ENCODE data around the gene TMPRSS12.
"Not testable (repeated sequence)": the region's sequence is repeated elsewhere in the genome, so short reads cannot be mapped to it uniquely, and the experiment has no call there.

TMPRSS12 gene

GRCh38 chr12:50927356-50927755 is 84.6 kb downstream of the TMPRSS12 start:
- DNase-seq: no peak

DNA sequence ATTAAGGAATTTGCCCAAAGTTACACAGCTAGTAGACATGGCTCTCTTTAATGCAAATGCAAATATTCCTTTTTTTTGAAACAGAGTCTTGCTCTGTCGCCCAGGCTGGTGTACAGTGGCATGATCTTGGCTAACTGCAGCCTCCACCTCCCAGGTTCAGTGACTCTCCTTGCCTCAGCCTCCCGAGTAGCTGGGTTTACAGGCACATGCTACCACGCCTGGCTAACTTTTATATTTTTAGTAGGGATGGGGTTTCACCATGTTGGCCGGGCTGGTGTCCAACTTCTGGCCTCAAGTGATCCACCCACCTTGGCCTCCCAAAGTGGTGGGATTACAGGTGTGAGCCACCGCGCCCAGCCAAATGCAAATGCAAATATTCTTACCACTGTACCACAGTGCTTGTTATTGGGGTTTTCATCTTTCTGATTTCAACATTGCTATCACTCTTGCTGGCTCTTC is 85.1 kb downstream of the TMPRSS12 start:
- no peak for DNase-seq

DNA sequence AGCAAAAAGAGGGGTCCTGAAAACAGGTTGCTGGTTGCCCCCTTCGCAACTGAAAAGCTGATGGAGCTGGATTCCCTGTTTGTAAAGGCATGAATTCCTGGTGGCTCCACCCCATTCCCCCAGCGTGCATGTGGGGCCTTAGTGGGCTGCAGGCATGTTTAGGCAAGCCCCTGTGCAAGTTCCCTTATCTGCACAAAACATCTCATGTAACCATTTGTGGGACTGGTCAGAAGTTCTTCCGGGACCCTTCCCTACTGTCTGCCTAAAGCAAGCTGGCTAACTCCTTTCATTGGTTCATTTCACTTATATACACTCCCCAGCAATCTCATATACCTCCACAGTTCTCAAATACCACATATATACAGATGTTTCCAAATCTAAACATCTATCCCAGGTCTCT is 85.7 kb downstream of the TMPRSS12 start:
- DNase-seq: no peak

GRCh38 chr12:50929831-50930230 is 87.1 kb downstream of the TMPRSS12 start:
- no peak for DNase-seq

DNA sequence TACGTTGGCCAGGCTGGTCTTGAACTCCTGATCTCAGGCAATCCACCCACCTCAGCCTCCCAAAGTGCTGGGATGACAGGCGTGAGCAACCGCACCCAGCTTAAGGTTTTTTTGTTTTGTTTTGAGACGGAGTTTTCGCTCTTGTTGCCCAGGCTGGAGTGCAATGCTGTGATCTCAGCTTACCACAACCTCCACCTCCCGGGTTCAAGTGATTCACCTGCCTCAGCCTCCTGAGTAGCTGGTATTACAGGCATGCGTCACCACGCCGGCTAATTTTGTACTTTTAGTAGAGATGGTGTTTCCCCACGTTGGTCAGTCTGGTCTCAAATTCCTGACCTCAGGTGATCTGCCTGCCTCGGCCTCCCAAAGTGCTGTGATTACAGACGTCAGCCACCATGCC is 87.8 kb downstream of the TMPRSS12 start:
- DNase-seq: not testable (repeated sequence)

- no peak for DNase-seq
These were observed 90.1 kb downstream of the TMPRSS12 start for GRCh38 chr12:50932787-50933280.

DNA sequence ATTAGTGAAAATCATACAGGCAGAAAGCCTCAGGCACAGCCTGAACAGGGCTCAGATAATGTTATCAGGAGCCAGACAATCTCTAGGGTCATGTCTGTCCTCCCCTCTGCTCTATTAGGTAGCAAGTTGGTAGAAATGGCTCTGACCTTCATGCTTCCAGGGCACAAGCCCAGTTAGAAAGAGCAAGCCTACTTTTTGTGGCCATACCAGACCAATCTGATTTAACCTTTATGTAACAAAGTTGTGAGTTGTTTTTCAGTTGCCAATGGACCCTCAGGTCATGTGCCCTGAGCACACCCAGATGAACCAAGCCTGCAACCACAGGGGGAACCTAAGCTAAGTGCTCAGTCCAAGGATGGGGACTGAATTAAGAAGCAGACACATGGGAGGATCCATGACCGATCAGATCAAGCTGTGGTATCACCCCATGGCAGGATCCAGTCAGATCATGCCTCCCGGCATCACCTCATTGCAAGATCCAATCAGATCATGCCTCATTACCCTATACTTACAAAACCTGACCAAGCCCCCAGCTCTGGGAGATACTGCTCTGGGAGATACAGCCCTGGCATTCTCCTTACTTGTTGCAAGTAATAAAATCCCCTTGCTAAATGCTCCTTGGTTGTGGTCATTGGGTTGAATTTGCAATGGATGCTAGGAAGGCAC is 90.9 kb downstream of the TMPRSS12 start:
- DNase-seq: no peak

DNA sequence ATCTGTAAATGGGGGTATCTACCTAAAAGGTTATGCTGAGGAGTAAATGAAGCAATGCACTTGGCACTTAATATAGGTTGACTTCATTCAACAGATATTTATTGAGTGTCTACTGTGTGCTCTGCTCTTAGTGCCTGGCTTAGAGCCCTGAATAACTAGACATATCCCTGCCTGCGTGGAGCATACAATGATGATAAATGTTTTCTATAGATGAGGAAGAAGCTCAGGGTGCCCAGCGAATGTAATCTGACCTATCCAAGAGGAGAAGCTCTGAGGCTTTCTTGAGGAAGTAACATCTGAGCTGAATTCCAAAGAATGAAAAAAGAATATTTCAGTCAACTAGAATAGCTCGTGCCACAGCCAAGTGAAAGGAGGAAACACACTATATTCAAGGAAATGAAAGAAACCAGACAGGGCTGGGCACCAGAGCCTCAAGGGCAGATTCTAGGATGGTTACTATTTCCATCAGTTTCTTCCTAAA is 91.7 kb downstream of the TMPRSS12 start:
- no peak for DNase-seq

DNA sequence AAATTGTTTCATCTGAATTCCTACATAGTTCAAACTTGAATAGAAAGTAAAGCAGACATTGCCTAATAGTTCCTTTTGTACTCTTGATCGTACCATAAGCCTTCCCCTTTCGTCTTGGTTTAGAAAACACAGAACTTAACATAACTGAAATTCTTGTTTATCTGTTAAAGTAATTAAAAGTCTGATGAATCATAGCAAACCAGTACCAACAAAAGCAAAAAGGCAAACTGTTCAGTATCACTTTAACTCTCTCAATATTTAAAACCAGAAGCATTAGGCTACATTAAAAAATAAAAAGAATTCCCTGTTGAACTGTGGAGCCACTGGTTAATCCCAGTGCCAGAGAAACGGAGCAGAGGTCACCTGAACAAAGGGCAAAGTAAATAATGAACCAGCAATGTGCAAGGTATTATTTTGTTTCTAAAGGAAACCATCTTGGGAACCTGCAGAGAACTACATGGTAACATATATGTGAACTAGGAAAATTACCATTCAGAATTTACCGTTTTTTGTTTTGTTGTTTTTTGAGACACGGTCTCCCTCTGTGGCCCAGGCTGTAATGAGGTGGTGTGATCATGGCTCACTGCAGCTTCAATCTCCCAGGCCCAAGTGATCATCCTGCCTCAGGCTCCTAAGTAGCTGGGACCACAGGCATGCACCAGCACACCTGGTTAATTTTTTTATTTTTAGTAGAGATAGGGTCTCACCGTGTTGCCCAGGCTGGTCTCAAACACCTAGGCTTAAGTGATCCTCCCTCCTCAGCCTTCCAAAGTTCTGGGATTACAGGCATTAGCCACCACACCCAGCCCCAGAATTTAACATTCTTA is 92.5 kb downstream of the TMPRSS12 start:
- DNase-seq: no peak

GRCh38 chr12:50936821-50937530 is 94.2 kb downstream of the TMPRSS12 start:
- no peak for DNase-seq
